HCT116 (cell line): Measurements from ENCODE around the gene ZNF14. TPM values are rescaled to one million over a fixed set of nuclear protein-coding genes. Genes with fewer than 3 reads are reported as not detected.

Experiments used
- ATAC-seq: fragments of 200-7000 bp; cut with Tn5 transposase; 2 replicates; pipeline ENCODE4 v1.9.1; 2020; ENCODE audit warnings: mild to moderate bottlenecking, moderate library complexity
- BruUV-seq: library from RNA; stranded (reverse); fragments of 400-500 nt; replicated peaks from 2 replicates; lab custom pipeline; 2021; lab: Mats Ljungman, UMichigan
- CTCF ChIA-PET: fragments of 300-600 bp; sonication (Branson Sonifier 250); formaldehyde crosslinking; loops from one replicate; lab custom pipeline; 2021; ENCODE audit warnings: antibody characterized with exemption; lab: Charles Lee
- POLR2A ChIA-PET: fragments of 300-600, 350-600 bp; sonication (Branson Sonifier 250); formaldehyde crosslinking; loops from one replicate; lab custom pipeline; 2021; ENCODE audit warnings: antibody characterized with exemption; lab: Charles Lee
- RAD21 ChIA-PET, 2 experiments: fragments of 300-600 bp; sonication (Branson Sonifier 250); formaldehyde crosslinking; loops; one replicate each; lab custom pipeline; 2023; ENCODE audit warnings: low total read pairs in 2 of 2; ENCODE audit not compliant: uncharacterized antibody in 2 of 2, unreplicated experiment in 2 of 2, low non-redundant PET in 1 of 2; lab: Charles Lee
- DNase-seq: peaks from one replicate; pipeline ENCODE4 v3.0.0-alpha.2; 2010; ENCODE audit warnings: low read depth, low spot score
- H2AFZ ChIP-seq: fragments of 200-600 bp; shearing (Covaris generic), sonication (generic); 2 replicates; pipeline ENCODE4 v1.6.1; 2017; ENCODE audit warnings: low read depth, mixed run types, mixed read lengths, antibody characterized with exemption, low read length; ENCODE audit not compliant: poor library complexity, severe bottlenecking
- H3K27ac ChIP-seq: 2 replicates; pipeline ENCODE4 v1.5.1; 2012; ENCODE audit warnings: low read depth, low read length
- H3K27me3 ChIP-seq: fragments of 200-600 bp; sonication (generic); 2 replicates; pipeline ENCODE4 v1.6.1; 2016; ENCODE audit warnings: mixed run types, low read length, mixed read lengths; ENCODE audit not compliant: insufficient read depth
- H3K36me3 ChIP-seq, 2 experiments: fragments of 200-500 bp in 1 of 2; fragments of 200-600 bp in 1 of 2; sonication (Bioruptor generic) in 1 of 2; sonication (generic) in 1 of 2; 2 replicates each; pipeline versions ENCODE4 v1.5.1 to v1.6.1; 2014 to 2016; ENCODE audit warnings: low read length in 2 of 2, inconsistent platforms in 1 of 2, mixed read lengths in 1 of 2, mixed run types in 1 of 2; ENCODE audit not compliant: insufficient read depth in 2 of 2, control insufficient read depth in 1 of 2
- H3K4me1 ChIP-seq, 2 experiments: fragments of 200-600 bp in 1 of 2; sonication (generic) in 1 of 2; 2 replicates each; pipeline versions ENCODE4 v1.5.1 to v1.6.1; 2012 to 2017; ENCODE audit warnings: low read length in 2 of 2, inconsistent platforms in 1 of 2, mild to moderate bottlenecking in 1 of 2, mixed read lengths in 1 of 2, mixed run types in 1 of 2, moderate library complexity in 1 of 2; ENCODE audit not compliant: insufficient read depth in 2 of 2, control insufficient read depth in 1 of 2
- H3K4me2 ChIP-seq: fragments of 200-600 bp; sonication (generic); 2 replicates; pipeline ENCODE4 v1.6.1; 2017; ENCODE audit warnings: mixed run types, low read length, mixed read lengths
- H3K4me3 ChIP-seq, 2 experiments: fragments of 200-600 bp in 1 of 2; sonication (generic) in 1 of 2; replicated peaks in 1 of 2; 2 replicates each; pipeline ENCODE4 v1.5.1; 2011 to 2016; ENCODE audit warnings: low read length in 2 of 2, control low read depth in 1 of 2, low read depth in 1 of 2, mild to moderate bottlenecking in 1 of 2, mixed read lengths in 1 of 2, mixed run types in 1 of 2
- H3K79me2 ChIP-seq: fragments of 200-600 bp; sonication (generic); 2 replicates; pipeline ENCODE4 v1.6.1; 2017; ENCODE audit warnings: mild to moderate bottlenecking, mixed run types, low read length, moderate library complexity, mixed read lengths; ENCODE audit not compliant: insufficient read depth
- H3K9ac ChIP-seq: fragments of 200-600 bp; sonication (generic); 2 replicates; pipeline ENCODE4 v1.6.1; 2016; ENCODE audit warnings: low read length, mixed read lengths
- H3K9me2 ChIP-seq: fragments of 200-600 bp; sonication (generic), shearing (Covaris generic); 2 replicates; pipeline ENCODE4 v1.6.1; 2017; ENCODE audit warnings: mixed run types, mild to moderate bottlenecking, moderate library complexity; ENCODE audit not compliant: insufficient read depth
- H3K9me3 ChIP-seq, 2 experiments: fragments of 200-500 bp in 1 of 2; fragments of 200-600 bp in 1 of 2; sonication (Bioruptor generic) in 1 of 2; sonication (generic) in 1 of 2; 2 replicates each; pipeline ENCODE4 v1.6.1; 2014 to 2017; ENCODE audit warnings: low read length in 2 of 2, mixed read lengths in 2 of 2, inconsistent platforms in 1 of 2, low read depth in 1 of 2, mild to moderate bottlenecking in 1 of 2, mixed run types in 1 of 2, moderate library complexity in 1 of 2; ENCODE audit not compliant: control insufficient read depth in 1 of 2, insufficient read depth in 1 of 2
- H4K20me1 ChIP-seq: fragments of 200-600 bp; sonication (generic), shearing (Covaris generic); 2 replicates; pipeline ENCODE4 v1.6.1; 2017; ENCODE audit warnings: mixed run types, mild to moderate bottlenecking, moderate library complexity; ENCODE audit not compliant: insufficient read depth
- CBX3 ChIP-seq: IDR thresholded peaks from 2 replicates; pipeline ENCODE4 v1.6.1; 2012; ENCODE audit warnings: low read depth
- CEBPB ChIP-seq: IDR thresholded peaks from 2 replicates; pipeline ENCODE4 v1.6.1; 2012; ENCODE audit warnings: low read depth
- EGR1 ChIP-seq: IDR thresholded peaks from 2 replicates; pipeline ENCODE4 v1.6.1; 2012; ENCODE audit warnings: low read depth
- ELF1 ChIP-seq: IDR thresholded peaks from 2 replicates; pipeline ENCODE4 v1.6.1; 2012; ENCODE audit warnings: low read depth, borderline replicate concordance
- EZH2phosphoT487 ChIP-seq: fragments of 200-600 bp; IDR thresholded peaks from 2 replicates; pipeline ENCODE4 v1.6.1; 2018; ENCODE audit warnings: antibody characterized with exemption, borderline replicate concordance
- POLR2A ChIP-seq: IDR thresholded peaks from 2 replicates; pipeline ENCODE4 v1.7.0; 2011; ENCODE audit warnings: borderline replicate concordance; ENCODE audit not compliant: insufficient read depth, insufficient read length; ENCODE audit errors: extremely low read depth
- SIN3A ChIP-seq: IDR thresholded peaks from 2 replicates; pipeline ENCODE4 v1.6.1; 2012; ENCODE audit warnings: low read depth
- SP1 ChIP-seq: IDR thresholded peaks from 2 replicates; pipeline ENCODE4 v1.6.1; 2012; ENCODE audit warnings: low read depth
- SRF ChIP-seq: IDR thresholded peaks from 2 replicates; pipeline ENCODE4 v1.6.1; 2012; ENCODE audit warnings: low read depth
- TCF7L2 ChIP-seq: IDR thresholded peaks from 2 replicates; pipeline ENCODE4 v1.7.0; 2011; ENCODE audit warnings: borderline replicate concordance, inconsistent platforms; ENCODE audit not compliant: insufficient read depth, insufficient read length; ENCODE audit errors: extremely low read depth
- YY1 ChIP-seq: IDR thresholded peaks from 2 replicates; pipeline ENCODE4 v1.6.1; 2011; ENCODE audit warnings: low read length, low read depth, moderate library complexity, mild to moderate bottlenecking; ENCODE audit not compliant: insufficient replicate concordance; ENCODE audit errors: extremely low read depth
- ZNF274 ChIP-seq: fragments of 200-500 bp; sonication (Bioruptor generic); IDR thresholded peaks from 2 replicates; pipeline ENCODE4 v1.6.1; 2014; ENCODE audit warnings: mild to moderate bottlenecking, low read depth, low read length, inconsistent platforms
- intact Hi-C: fragments of 100-400 bp; cut with micrococcal nuclease; formaldehyde crosslinking; loops from 2 replicates; pipeline ENCODE4 v1.10.0; 2022
- total RNA-seq: library from RNA; stranded (reverse); gene quantifications from one replicate; pipeline ENCODE4 v1.2.1, GENCODE V29; 2021; ENCODE audit not compliant: unreplicated experiment
- TF ChIP-seq, protein P1 (sequence below): IDR thresholded peaks from 2 replicates; pipeline ENCODE4 v1.6.1; 2011; ENCODE audit warnings: mild to moderate bottlenecking, low read length, moderate library complexity; ENCODE audit not compliant: insufficient replicate concordance; ENCODE audit errors: extremely low read depth

ZNF14 gene
- total RNA-seq, 1 experiment from 2014 or later, result 4.8 TPM

DNA sequence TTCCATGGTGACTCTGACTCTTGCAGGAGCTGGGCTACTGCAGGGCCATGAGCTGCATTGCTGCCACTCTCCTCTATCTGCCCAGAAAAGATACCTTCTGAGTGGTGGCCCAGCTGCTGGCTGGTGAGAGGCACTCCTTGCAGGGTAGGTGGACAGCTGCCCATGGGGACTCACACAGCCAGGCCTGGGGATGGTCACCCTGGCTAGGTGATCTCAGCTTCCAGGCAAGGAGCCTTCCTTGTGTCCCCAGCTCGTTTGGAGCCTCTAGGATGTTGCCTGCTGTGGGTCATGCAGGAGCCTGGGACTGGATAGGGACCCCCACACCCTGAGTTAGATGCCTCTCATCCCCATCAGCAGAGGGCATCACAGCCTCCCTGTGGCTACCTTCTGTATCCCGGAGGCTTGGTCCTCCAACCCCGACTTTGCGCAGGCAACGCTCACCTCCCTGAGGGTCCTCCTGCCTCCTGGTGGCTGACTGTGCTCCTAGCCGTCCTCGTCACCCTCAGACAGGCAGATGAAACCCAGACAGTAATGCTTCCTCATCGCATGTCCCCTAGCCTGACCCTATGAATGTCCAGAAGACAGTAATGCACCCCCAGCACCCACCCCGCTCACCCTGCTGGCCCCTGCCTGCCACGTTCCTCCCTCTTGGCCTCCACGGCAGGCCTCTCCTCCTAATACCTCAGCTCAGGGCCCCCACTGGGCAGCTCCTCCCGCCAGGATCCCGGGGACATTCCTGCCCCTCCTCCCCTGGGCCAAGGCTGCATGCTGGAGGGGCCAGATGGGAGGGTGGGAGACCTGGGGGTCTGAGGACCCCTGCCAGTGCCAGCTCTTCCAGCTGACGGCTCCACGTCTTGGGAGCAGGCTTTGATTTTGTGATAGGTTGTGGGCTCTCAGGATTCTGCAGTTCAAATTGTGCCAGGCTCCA lies 13.6 kb upstream of the ZNF14 start:
- TF ChIP-seq, protein P1, sequence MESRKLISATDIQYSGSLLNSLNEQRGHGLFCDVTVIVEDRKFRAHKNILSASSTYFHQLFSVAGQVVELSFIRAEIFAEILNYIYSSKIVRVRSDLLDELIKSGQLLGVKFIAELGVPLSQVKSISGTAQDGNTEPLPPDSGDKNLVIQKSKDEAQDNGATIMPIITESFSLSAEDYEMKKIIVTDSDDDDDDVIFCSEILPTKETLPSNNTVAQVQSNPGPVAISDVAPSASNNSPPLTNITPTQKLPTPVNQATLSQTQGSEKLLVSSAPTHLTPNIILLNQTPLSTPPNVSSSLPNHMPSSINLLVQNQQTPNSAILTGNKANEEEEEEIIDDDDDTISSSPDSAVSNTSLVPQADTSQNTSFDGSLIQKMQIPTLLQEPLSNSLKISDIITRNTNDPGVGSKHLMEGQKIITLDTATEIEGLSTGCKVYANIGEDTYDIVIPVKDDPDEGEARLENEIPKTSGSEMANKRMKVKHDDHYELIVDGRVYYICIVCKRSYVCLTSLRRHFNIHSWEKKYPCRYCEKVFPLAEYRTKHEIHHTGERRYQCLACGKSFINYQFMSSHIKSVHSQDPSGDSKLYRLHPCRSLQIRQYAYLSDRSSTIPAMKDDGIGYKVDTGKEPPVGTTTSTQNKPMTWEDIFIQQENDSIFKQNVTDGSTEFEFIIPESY, result no peak
- no peak for TF ChIP-seq TCF7L2
- Histone ChIP-seq H3K4me3 (no peak overlapping the region), H3K79me2 (no peaks in the 10 kb centered on the region), H3K9me2 (no peaks in the 10 kb centered on the region), H2AFZ (no peak overlapping the region), H3K27me3 (no peaks in the 10 kb centered on the region), H4K20me1 (no peaks in the 10 kb centered on the region), H3K9me3 (no peaks in the 10 kb centered on the region), H3K27ac (no peak overlapping the region), H3K4me1 (no peaks in the 10 kb centered on the region), H3K36me3 (no peaks in the 10 kb centered on the region), H3K9ac (no peak overlapping the region), H3K4me2 (no peak overlapping the region)
- intact Hi-C loops, result no loop called here
- BruUV-seq, result no TSS peak
- ChIA-PET POLR2A (no interaction called here), CTCF (no interaction called here), RAD21 (no interaction called here)
- DNase-seq (no peak), ATAC-seq (no peak)

DNA sequence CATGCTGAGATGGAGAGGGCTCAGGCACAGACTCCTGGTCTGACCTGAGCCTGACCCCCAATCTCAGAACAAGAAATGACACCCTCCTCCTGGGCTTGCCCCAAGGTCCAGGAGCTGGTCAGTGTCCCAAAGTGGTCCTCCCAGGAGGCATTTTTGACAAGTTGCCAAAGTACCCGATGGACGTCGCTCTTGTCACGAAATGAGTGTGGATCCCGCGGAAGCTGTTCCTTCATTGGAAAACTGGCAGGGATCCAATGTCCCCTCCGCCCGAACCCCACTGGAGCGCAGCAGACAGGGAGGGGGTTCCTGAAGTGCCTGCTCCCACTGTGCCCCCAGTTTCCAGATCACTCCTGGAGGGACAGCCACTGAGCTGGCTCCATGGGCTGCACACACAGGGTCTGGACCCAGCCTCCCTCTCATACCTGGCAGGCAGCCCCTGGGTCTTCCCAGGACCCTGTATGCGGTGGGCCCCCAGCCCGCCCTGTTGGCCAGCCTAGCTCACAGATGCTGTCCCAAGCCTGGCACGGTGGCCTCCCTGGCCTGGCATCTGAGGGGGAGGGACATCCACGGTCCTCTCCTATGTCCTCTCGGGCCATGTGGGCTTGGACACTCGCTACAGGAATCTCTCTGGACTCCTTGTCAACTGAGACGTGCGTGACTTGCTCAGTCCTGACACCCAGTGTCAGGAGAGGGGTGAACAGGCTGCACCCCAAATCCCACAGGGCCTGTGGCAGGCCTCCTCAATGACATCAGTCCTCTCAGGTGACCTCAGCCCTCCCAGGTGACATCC lies 12.8 kb upstream of the ZNF14 start:
- Histone ChIP-seq H3K9me3 (no peaks in the 10 kb centered on the region), H3K27me3 (no peaks in the 10 kb centered on the region), H3K4me1 (no peaks in the 10 kb centered on the region), H3K4me3 (no peak overlapping the region), H3K27ac (no peak overlapping the region), H3K36me3 (no peaks in the 10 kb centered on the region), H2AFZ (no peak overlapping the region), H3K9ac (no peak overlapping the region), H3K4me2 (no peak overlapping the region), H3K79me2 (no peaks in the 10 kb centered on the region), H3K9me2 (no peaks in the 10 kb centered on the region), H4K20me1 (no peaks in the 10 kb centered on the region)
- POLR2A ChIA-PET, result no interaction called here
- RAD21 ChIA-PET, result no interaction called here
- BruUV-seq, result no TSS peak
- CTCF ChIA-PET, result no interaction called here
- intact Hi-C loops, result no loop called here
- DNase-seq (no peak), ATAC-seq (0 out of 2 replicates have a peak, but pooled peaks have one; percentile 11)
- TF ChIP-seq EGR1 (no peak), YY1 (no peak), EZH2phosphoT487 (no peak), SRF (no peak), SP1 (no peak), SIN3A (no peak), ZNF274 (no peak), POLR2A (no peak), CEBPB (no peak), ELF1 (no peak), CBX3 (no peak)
- TF ChIP-seq, protein P1, result no peak
